Loucy (cell line): ENCODE results near the gene LAMB1.

Source experiments
- H2AFZ ChIP-seq: fragments of 200-600 bp; sonication (generic); 2 replicates; pipeline ENCODE4 v1.6.0; 2016; ENCODE audit warnings: antibody characterized with exemption, mild to moderate bottlenecking, low read length, moderate library complexity
- H3F3A ChIP-seq: fragments of 200-600 bp; 2 replicates; pipeline ENCODE4 v1.6.0; 2016; ENCODE audit warnings: antibody characterized with exemption, low read depth, mild to moderate bottlenecking
- H3K27me3 ChIP-seq: fragments of 200-600 bp; sonication (generic); 2 replicates; pipeline ENCODE4 v1.6.1; 2014; ENCODE audit warnings: low read length, mild to moderate bottlenecking; ENCODE audit not compliant: insufficient read depth, poor library complexity, severe bottlenecking
- H3K36me3 ChIP-seq: fragments of 200-600 bp; sonication (generic); 2 replicates; pipeline ENCODE4 v1.6.1; 2016; ENCODE audit warnings: low read length; ENCODE audit not compliant: insufficient read depth
- H3K4me1 ChIP-seq: fragments of 200-600 bp; sonication (generic); 2 replicates; pipeline ENCODE4 v1.5.1; 2014; ENCODE audit warnings: low read length, mild to moderate bottlenecking; ENCODE audit not compliant: insufficient read depth, poor library complexity, severe bottlenecking
- H3K4me2 ChIP-seq: fragments of 200-600 bp; sonication (generic); 2 replicates; pipeline ENCODE4 v1.6.0; 2014; ENCODE audit warnings: antibody characterized with exemption, low read length, low read depth, mild to moderate bottlenecking; ENCODE audit not compliant: poor library complexity, severe bottlenecking
- H3K4me3 ChIP-seq: fragments of 200-600 bp; sonication (generic); 2 replicates; pipeline ENCODE4 v1.5.1; 2014; ENCODE audit warnings: low read length, mild to moderate bottlenecking, mixed read lengths; ENCODE audit not compliant: poor library complexity, severe bottlenecking
- H3K79me2 ChIP-seq: fragments of 200-600 bp; sonication (generic); 2 replicates; pipeline ENCODE4 v1.6.1; 2014; ENCODE audit warnings: low read length; ENCODE audit not compliant: insufficient read depth
- H3K9ac ChIP-seq: fragments of 200-600 bp; sonication (generic); 2 replicates; pipeline ENCODE4 v1.6.0; 2014; ENCODE audit warnings: mild to moderate bottlenecking, low read depth, low read length, moderate library complexity; ENCODE audit not compliant: poor library complexity, severe bottlenecking
- H3K9me2 ChIP-seq: fragments of 200-600 bp; sonication (generic); replicated peaks from 2 replicates; pipeline ENCODE4 v1.6.1; 2016; ENCODE audit warnings: low read depth, low read length, mixed read lengths
- H3K9me3 ChIP-seq: fragments of 200-600 bp; sonication (generic); 2 replicates; pipeline ENCODE4 v1.6.1; 2014; ENCODE audit warnings: mild to moderate bottlenecking, antibody characterized with exemption, low read length, low read depth; ENCODE audit not compliant: insufficient read depth
- H4K20me1 ChIP-seq: fragments of 200-600 bp; sonication (generic); 2 replicates; pipeline ENCODE4 v1.6.0; 2014; ENCODE audit warnings: antibody characterized with exemption, low read length, mild to moderate bottlenecking; ENCODE audit not compliant: insufficient read depth, poor library complexity, severe bottlenecking
- CTCF ChIP-seq: fragments of 200-600 bp; sonication (generic); conservative IDR thresholded peaks from 2 replicates; pipeline ENCODE4 v1.5.1; 2014; ENCODE audit warnings: mild to moderate bottlenecking, antibody characterized with exemption, low read length
- EZH2phosphoT487 ChIP-seq: fragments of 200-600 bp; IDR thresholded peaks from 2 replicates; pipeline ENCODE4 v1.6.1; 2018; ENCODE audit warnings: antibody characterized with exemption, mild to moderate bottlenecking, moderate library complexity, borderline replicate concordance

The LAMB1 gene

GRCh38 chr7:108001764-108002725 lies 916 bp downstream of the LAMB1 start:
- Histone ChIP-seq H3K4me2 (no peak overlapping the region), H3K36me3 (no peaks in the 10 kb centered on the region), H3K4me1 (no peaks in the 10 kb centered on the region), H4K20me1 (no peaks in the 10 kb centered on the region), H2AFZ (no peak overlapping the region), H3K4me3 (no peak overlapping the region), H3F3A (no peaks in the 10 kb centered on the region), H3K9ac (no peak overlapping the region), H3K27me3 (no peaks in the 10 kb centered on the region), H3K9me2 (no peaks in the 10 kb centered on the region), H3K79me2 (no peaks in the 10 kb centered on the region), H3K9me3 (no peaks in the 10 kb centered on the region)
- no peak for TF ChIP-seq EZH2phosphoT487
- TF ChIP-seq CTCF: no peak

- Histone ChIP-seq H3K79me2 (no peaks in the 10 kb centered on the region), H3K4me2 (no peak overlapping the region), H3K36me3 (no peaks in the 10 kb centered on the region), H3K9ac (no peak overlapping the region), H4K20me1 (no peaks in the 10 kb centered on the region), H3K4me3 (no peak overlapping the region), H3K27me3 (no peaks in the 10 kb centered on the region), H3K4me1 (no peaks in the 10 kb centered on the region), H2AFZ (no peak overlapping the region), H3F3A (no peaks in the 10 kb centered on the region), H3K9me2 (no peaks in the 10 kb centered on the region), H3K9me3 (no peaks in the 10 kb centered on the region)
- TF ChIP-seq CTCF: no peak
- no peak for TF ChIP-seq EZH2phosphoT487
Observed at GRCh38 chr7:108000875-108001763, 1.8 kb downstream of the LAMB1 start.

DNA sequence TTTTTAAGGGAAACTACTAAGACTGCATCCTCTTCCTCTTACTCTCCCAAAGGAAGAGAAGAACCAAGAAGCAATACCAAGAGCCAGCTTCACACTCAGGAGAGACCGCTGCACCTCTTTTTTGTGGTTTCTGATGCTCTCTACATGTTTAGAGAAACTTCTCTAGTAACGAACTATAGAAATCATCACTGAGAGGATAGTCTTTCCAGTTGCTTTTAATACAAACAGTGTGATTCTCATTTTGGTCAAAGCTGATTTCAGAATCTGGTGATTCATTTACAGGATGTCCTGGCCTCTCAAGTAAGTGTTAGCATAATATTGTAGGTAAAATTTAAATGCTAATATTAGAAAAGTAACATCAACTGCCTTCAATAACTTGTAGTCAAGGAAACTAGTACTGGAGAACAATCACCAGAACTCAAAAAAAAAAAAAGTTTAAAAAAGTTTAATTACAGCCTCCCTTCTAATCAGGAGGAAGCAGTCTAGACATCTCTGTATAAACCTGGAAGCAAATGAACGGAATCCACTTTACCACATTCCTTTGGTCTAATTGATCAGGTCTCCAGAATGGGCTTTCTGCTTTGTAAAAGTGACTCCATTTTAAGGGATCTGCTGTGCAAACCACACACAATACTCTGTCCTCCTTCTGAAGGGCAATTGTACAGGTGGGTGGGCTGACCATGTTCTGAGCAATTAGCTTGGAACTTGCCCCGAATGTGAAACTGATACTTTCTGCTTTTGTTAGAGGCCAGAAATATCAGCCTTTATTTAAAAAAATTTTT lies 3.0 kb downstream of the LAMB1 start:
- Histone ChIP-seq H3K27me3 (no peaks in the 10 kb centered on the region), H3K79me2 (no peaks in the 10 kb centered on the region), H3K4me2 (no peak overlapping the region), H4K20me1 (no peaks in the 10 kb centered on the region), H2AFZ (no peak overlapping the region), H3K9ac (no peak overlapping the region), H3K9me3 (no peaks in the 10 kb centered on the region), H3F3A (no peaks in the 10 kb centered on the region), H3K36me3 (no peaks in the 10 kb centered on the region), H3K9me2 (no peaks in the 10 kb centered on the region), H3K4me3 (no peak overlapping the region), H3K4me1 (no peaks in the 10 kb centered on the region)
- TF ChIP-seq CTCF (no peak), EZH2phosphoT487 (no peak)
